ENCODE measurements around the gene ADGRV1. TPM values are rescaled to one million over a fixed set of nuclear protein-coding genes. Genes with fewer than 3 reads are reported as not detected.
"Not testable (repeated sequence)": the region's sequence is repeated elsewhere in the genome, so short reads cannot be mapped to it uniquely, and the experiment has no call there.

The ADGRV1 gene
- total RNA-seq, 5 donors from 2014 or later (not counting 1 experiment from before 2014, with no cell fraction given): 0.68 to 1.6 (median 1.2) TPM; not detected in 1

GRCh38 chr5:90613459-90613858, 54.9 kb downstream of the ADGRV1 start:
- Mint-ChIP-seq H3K4me1 (peaks cover 0 to 5% (median 0%) of the 10 kb centered on the region in 3 donors), H3K27ac (no peak overlapping the region), H3K9me3 (no peaks in the 10 kb centered on the region), H3K36me3 (no peaks in the 10 kb centered on the region), H3K27me3 (peaks cover 5 to 18% of the 10 kb centered on the region in 2 donors), H3K4me3 (no peak overlapping the region)
- Histone ChIP-seq H3K36me3 (ENCODE audit: control insufficient read depth in 2 of 2, extremely low read depth in 1 of 2, insufficient read depth in 1 of 2, low read length in 1 of 2) (no peaks in the 10 kb centered on the region), H3K27me3 (replicated peaks in 1 of 2; ENCODE audit: control insufficient read depth in 2 of 2, extremely low read depth in 1 of 2, insufficient read depth in 2 of 2, low read length in 1 of 2) (no peaks in the 10 kb centered on the region), H3K4me1 (ENCODE audit: control insufficient read depth in 1 of 2, extremely low read depth in 1 of 2, insufficient read depth in 2 of 2, low read length in 2 of 2) (no peaks in the 10 kb centered on the region), H3K9me3 (no peaks in the 10 kb centered on the region), H3K27ac (ENCODE audit: low read length) (no peak overlapping the region), H3K4me3 (ENCODE audit: control insufficient read depth in 1 of 2, extremely low read depth in 1 of 2, low read length in 1 of 2) (no peak overlapping the region)
- ATAC-seq (replicated peaks in 1 of 4) (no peak), DNase-seq (no peak)
- CTCF ChIA-PET: interaction anchor here in 1 of 2 donors (0.7 kb wide), 1 partner anchor 9 kb away, joined by 6 read pairs; no protein-coding TSS in a partner anchor
- WGBS (ENCODE audit: insufficient coverage): no CpG with 5 or more reads among the region's 3 CpGs
- POLR2A ChIA-PET: no interaction called here

GRCh38 chr5:90613918-90614504, 55.4 kb downstream of the ADGRV1 start:
- WGBS (ENCODE audit: insufficient coverage): no CpG with 5 or more reads among the region's 6 CpGs
- Histone ChIP-seq H3K27ac (ENCODE audit: low read length) (no peak overlapping the region), H3K4me1 (ENCODE audit: control insufficient read depth in 1 of 2, extremely low read depth in 1 of 2, insufficient read depth in 2 of 2, low read length in 2 of 2) (no peaks in the 10 kb centered on the region), H3K27me3 (replicated peaks in 1 of 2; ENCODE audit: control insufficient read depth in 2 of 2, extremely low read depth in 1 of 2, insufficient read depth in 2 of 2, low read length in 1 of 2) (no peaks in the 10 kb centered on the region), H3K4me3 (ENCODE audit: control insufficient read depth in 1 of 2, extremely low read depth in 1 of 2, low read length in 1 of 2) (no peak overlapping the region), H3K36me3 (ENCODE audit: control insufficient read depth in 2 of 2, extremely low read depth in 1 of 2, insufficient read depth in 1 of 2, low read length in 1 of 2) (no peaks in the 10 kb centered on the region), H3K9me3 (no peaks in the 10 kb centered on the region)
- Mint-ChIP-seq H3K27me3 (peaks cover 5 to 18% of the 10 kb centered on the region in 2 donors), H3K27ac (no peak overlapping the region), H3K36me3 (no peaks in the 10 kb centered on the region), H3K9me3 (no peaks in the 10 kb centered on the region), H3K4me3 (no peak overlapping the region), H3K4me1 (peaks cover 0 to 5% (median 0%) of the 10 kb centered on the region in 3 donors)
- POLR2A ChIA-PET: no interaction called here
- no peak for ATAC-seq (replicated peaks in 1 of 4)
- DNase-seq: no peak
- CTCF ChIA-PET: interaction anchor here in 1 of 2 donors (0.7 kb wide), 1 partner anchor 10 kb away, joined by 6 read pairs; no protein-coding TSS in a partner anchor

- ChIA-PET CTCF (no interaction called here), POLR2A (no interaction called here)
- no CpG with 5 or more reads among the region's 3 CpGs for WGBS (ENCODE audit: insufficient coverage)
Observed at GRCh38 chr5:90615355-90615754, 56.8 kb downstream of the ADGRV1 start.

GRCh38 chr5:90618071-90618470, 59.5 kb downstream of the ADGRV1 start:
- H3K4me1 ChIP-seq (ENCODE audit: control insufficient read depth in 1 of 2, extremely low read depth in 1 of 2, insufficient read depth in 2 of 2, low read length in 2 of 2): no peaks in the 10 kb centered on the region
- H3K9me3 Mint-ChIP-seq: no peaks in the 10 kb centered on the region
- no peak overlapping the region for H3K27ac Mint-ChIP-seq
- no peaks in the 10 kb centered on the region for H3K9me3 ChIP-seq
- H3K27me3 Mint-ChIP-seq: peaks cover 0 to 9% of the 10 kb centered on the region in 2 donors
- no CpG with 5 or more reads among the region's 5 CpGs for WGBS (ENCODE audit: insufficient coverage)
- CTCF ChIA-PET: no interaction called here
- no peaks in the 10 kb centered on the region for H3K27me3 ChIP-seq (replicated peaks in 1 of 2; ENCODE audit: control insufficient read depth in 2 of 2, extremely low read depth in 1 of 2, insufficient read depth in 2 of 2, low read length in 1 of 2)
- H3K4me3 Mint-ChIP-seq: no peak overlapping the region
- peaks cover 0 to 3% (median 0%) of the 10 kb centered on the region in 3 donors for H3K4me1 Mint-ChIP-seq
- DNase-seq: no peak
- no peak overlapping the region for H3K27ac ChIP-seq (ENCODE audit: low read length)
- H3K36me3 ChIP-seq (ENCODE audit: control insufficient read depth in 2 of 2, extremely low read depth in 1 of 2, insufficient read depth in 1 of 2, low read length in 1 of 2): no peaks in the 10 kb centered on the region
- POLR2A ChIA-PET: no interaction called here
- no peaks in the 10 kb centered on the region for H3K36me3 Mint-ChIP-seq
- H3K4me3 ChIP-seq (ENCODE audit: control insufficient read depth in 1 of 2, extremely low read depth in 1 of 2, low read length in 1 of 2): no peak overlapping the region
- no peak for ATAC-seq (replicated peaks in 1 of 4)

More at GRCh38 chr5:90615355-90615754, 56.8 kb downstream of the ADGRV1 start:
- no peaks in the 10 kb centered on the region for H3K9me3 ChIP-seq
- no peak for DNase-seq
- no peak for ATAC-seq (replicated peaks in 1 of 4)
- H3K4me1 ChIP-seq (ENCODE audit: control insufficient read depth in 1 of 2, extremely low read depth in 1 of 2, insufficient read depth in 2 of 2, low read length in 2 of 2): no peaks in the 10 kb centered on the region
- no peaks in the 10 kb centered on the region for H3K27me3 ChIP-seq (replicated peaks in 1 of 2; ENCODE audit: control insufficient read depth in 2 of 2, extremely low read depth in 1 of 2, insufficient read depth in 2 of 2, low read length in 1 of 2)
- H3K36me3 ChIP-seq (ENCODE audit: control insufficient read depth in 2 of 2, extremely low read depth in 1 of 2, insufficient read depth in 1 of 2, low read length in 1 of 2): no peaks in the 10 kb centered on the region
- Mint-ChIP-seq H3K36me3 (no peaks in the 10 kb centered on the region), H3K4me3 (no peak overlapping the region), H3K9me3 (no peaks in the 10 kb centered on the region), H3K27me3 (peaks cover 5 to 15% of the 10 kb centered on the region in 2 donors), H3K27ac (no peak overlapping the region), H3K4me1 (peaks cover 0 to 5% (median 0%) of the 10 kb centered on the region in 3 donors)
- no peak overlapping the region for H3K27ac ChIP-seq (ENCODE audit: low read length)
- no peak overlapping the region for H3K4me3 ChIP-seq (ENCODE audit: control insufficient read depth in 1 of 2, extremely low read depth in 1 of 2, low read length in 1 of 2)

- CTCF ChIA-PET; H3K9me3 ChIP-seq; DNase-seq; H3K27ac ChIP-seq (ENCODE audit: low read length); H3K27ac Mint-ChIP-seq; H3K4me1 Mint-ChIP-seq; H3K4me1 ChIP-seq (ENCODE audit: control insufficient read depth in 1 of 2, extremely low read depth in 1 of 2, insufficient read depth in 2 of 2, low read length in 2 of 2); H3K36me3 Mint-ChIP-seq; H3K36me3 ChIP-seq (ENCODE audit: control insufficient read depth in 2 of 2, extremely low read depth in 1 of 2, insufficient read depth in 1 of 2, low read length in 1 of 2); H3K4me3 ChIP-seq (ENCODE audit: control insufficient read depth in 1 of 2, extremely low read depth in 1 of 2, low read length in 1 of 2); H3K9me3 Mint-ChIP-seq; H3K27me3 Mint-ChIP-seq; H3K27me3 ChIP-seq (replicated peaks in 1 of 2; ENCODE audit: control insufficient read depth in 2 of 2, extremely low read depth in 1 of 2, insufficient read depth in 2 of 2, low read length in 1 of 2); H3K4me3 Mint-ChIP-seq; ATAC-seq (replicated peaks in 1 of 4); POLR2A ChIA-PET: not testable (repeated sequence)
- no CpG with 5 or more reads among the region's 6 CpGs for WGBS (ENCODE audit: insufficient coverage)
Observed at GRCh38 chr5:90619762-90620161, 61.2 kb downstream of the ADGRV1 start.

GRCh38 chr5:90621848-90622247, 63.3 kb downstream of the ADGRV1 start:
- POLR2A ChIA-PET: no interaction called here
- Histone ChIP-seq H3K9me3 (no peaks in the 10 kb centered on the region), H3K36me3 (ENCODE audit: control insufficient read depth in 2 of 2, extremely low read depth in 1 of 2, insufficient read depth in 1 of 2, low read length in 1 of 2) (no peaks in the 10 kb centered on the region), H3K4me3 (ENCODE audit: control insufficient read depth in 1 of 2, extremely low read depth in 1 of 2, low read length in 1 of 2) (no peak overlapping the region), H3K27ac (ENCODE audit: low read length) (no peak overlapping the region), H3K27me3 (replicated peaks in 1 of 2; ENCODE audit: control insufficient read depth in 2 of 2, extremely low read depth in 1 of 2, insufficient read depth in 2 of 2, low read length in 1 of 2) (no peaks in the 10 kb centered on the region), H3K4me1 (ENCODE audit: control insufficient read depth in 1 of 2, extremely low read depth in 1 of 2, insufficient read depth in 2 of 2, low read length in 2 of 2) (no peaks in the 10 kb centered on the region)
- DNase-seq (no peak), ATAC-seq (replicated peaks in 1 of 4) (no peak)
- Mint-ChIP-seq H3K36me3 (no peaks in the 10 kb centered on the region), H3K4me1 (no peaks in the 10 kb centered on the region), H3K27me3 (peaks cover 0 to 4% of the 10 kb centered on the region in 2 donors), H3K9me3 (no peaks in the 10 kb centered on the region), H3K4me3 (no peak overlapping the region), H3K27ac (no peak overlapping the region)
- CTCF ChIA-PET: no interaction called here
- WGBS (ENCODE audit: insufficient coverage): 100% methylated on average over 1 of the region's 3 CpGs

- CTCF ChIA-PET: no interaction called here
- WGBS (ENCODE audit: insufficient coverage): no CpG with 5 or more reads among the region's 2 CpGs
Observed at GRCh38 chr5:90626493-90626892, 67.9 kb downstream of the ADGRV1 start.

More at GRCh38 chr5:90626493-90626892, 67.9 kb downstream of the ADGRV1 start:
- H3K27me3 ChIP-seq (replicated peaks in 1 of 2; ENCODE audit: control insufficient read depth in 2 of 2, extremely low read depth in 1 of 2, insufficient read depth in 2 of 2, low read length in 1 of 2): no peaks in the 10 kb centered on the region
- Mint-ChIP-seq H3K4me3 (no peak overlapping the region), H3K4me1 (no peaks in the 10 kb centered on the region), H3K36me3 (no peaks in the 10 kb centered on the region), H3K27me3 (no peaks in the 10 kb centered on the region), H3K27ac (no peak overlapping the region), H3K9me3 (no peaks in the 10 kb centered on the region)
- ATAC-seq (replicated peaks in 1 of 4) (no peak), DNase-seq (no peak)
- POLR2A ChIA-PET: no interaction called here
- no peak overlapping the region for H3K27ac ChIP-seq (ENCODE audit: low read length)
- H3K36me3 ChIP-seq (ENCODE audit: control insufficient read depth in 2 of 2, extremely low read depth in 1 of 2, insufficient read depth in 1 of 2, low read length in 1 of 2): no peaks in the 10 kb centered on the region
- no peaks in the 10 kb centered on the region for H3K4me1 ChIP-seq (ENCODE audit: control insufficient read depth in 1 of 2, extremely low read depth in 1 of 2, insufficient read depth in 2 of 2, low read length in 2 of 2)
- no peaks in the 10 kb centered on the region for H3K9me3 ChIP-seq
- no peak overlapping the region for H3K4me3 ChIP-seq (ENCODE audit: control insufficient read depth in 1 of 2, extremely low read depth in 1 of 2, low read length in 1 of 2)
